ENCODE data around the gene KIAA0513.

The KIAA0513 gene

DNA sequence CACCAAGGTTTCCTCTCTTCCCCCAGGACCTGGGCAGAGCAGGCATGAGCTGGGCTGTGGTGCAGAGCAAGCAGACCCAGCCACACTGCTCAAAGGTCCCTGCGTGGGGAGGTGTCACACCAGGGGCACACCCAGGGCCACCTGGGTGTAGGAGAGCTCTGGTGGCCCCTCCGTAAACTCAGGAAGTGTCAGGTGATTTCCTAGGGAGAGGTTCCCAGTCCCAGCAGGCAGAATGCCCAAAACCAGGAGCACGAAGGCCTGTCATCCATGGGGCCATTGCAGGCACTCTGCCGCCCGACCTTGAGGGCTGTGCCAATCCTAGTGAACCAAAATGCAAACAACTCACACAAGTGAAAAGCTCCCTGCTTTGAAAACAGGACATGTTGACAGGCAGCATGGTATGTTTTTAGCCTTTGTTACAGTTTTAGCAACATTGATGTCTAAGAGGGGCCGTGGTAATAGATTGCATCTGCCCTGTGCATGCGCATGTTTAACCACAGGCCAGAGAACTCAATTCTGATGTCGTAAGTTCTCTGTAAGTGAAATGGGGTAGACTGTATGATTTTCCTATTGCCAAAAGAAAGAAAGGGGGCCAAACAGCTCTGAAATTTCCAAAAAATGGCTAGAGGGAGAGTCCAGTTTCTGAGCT is 63.4 kb downstream of the KIAA0513 start:
- DNase-seq (ENCODE audit: low read depth) = no peak

DNA sequence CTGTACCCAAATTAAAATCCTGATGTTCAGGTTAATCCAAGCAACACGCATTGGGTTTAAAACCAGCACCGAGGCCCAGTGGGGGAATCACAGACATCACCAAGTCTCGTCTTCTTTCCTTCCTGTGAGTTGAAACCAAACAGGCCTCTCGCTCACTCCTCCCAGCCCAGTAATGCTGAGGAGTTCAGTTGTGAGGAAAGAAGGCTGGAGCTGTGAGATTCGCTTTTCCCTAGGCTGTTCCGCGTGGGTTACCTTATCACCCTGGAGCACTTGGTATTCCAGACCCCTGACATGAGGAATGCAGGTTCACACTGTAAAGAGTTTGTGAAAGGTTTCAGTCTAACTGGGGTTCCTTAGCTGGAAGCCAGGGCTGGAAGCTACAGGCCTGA is 63.9 kb downstream of the KIAA0513 start:
- DNase-seq (ENCODE audit: low read depth) = no peak

DNA sequence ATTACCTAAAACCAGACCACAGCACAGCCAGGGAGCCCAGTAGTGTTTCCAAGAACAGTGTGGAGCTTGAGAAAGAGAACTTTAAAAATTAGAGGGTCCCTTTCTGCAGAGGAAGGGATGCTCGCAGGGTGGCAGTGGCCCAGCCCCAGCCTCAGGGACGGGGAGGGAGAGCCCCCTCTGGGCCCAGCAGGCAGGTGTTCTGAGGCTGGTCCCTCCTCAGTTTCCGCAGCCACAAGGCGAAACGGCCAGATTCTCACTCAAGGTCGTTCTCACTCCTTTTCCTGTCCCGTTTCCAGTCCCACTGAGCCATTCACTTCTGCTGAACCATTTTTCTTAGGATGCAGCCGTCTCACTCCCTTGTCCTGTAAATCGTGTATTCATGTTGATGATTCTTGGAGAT is 64.7 kb downstream of the KIAA0513 start:
- DNase-seq (ENCODE audit: low read depth) = no peak

DNA sequence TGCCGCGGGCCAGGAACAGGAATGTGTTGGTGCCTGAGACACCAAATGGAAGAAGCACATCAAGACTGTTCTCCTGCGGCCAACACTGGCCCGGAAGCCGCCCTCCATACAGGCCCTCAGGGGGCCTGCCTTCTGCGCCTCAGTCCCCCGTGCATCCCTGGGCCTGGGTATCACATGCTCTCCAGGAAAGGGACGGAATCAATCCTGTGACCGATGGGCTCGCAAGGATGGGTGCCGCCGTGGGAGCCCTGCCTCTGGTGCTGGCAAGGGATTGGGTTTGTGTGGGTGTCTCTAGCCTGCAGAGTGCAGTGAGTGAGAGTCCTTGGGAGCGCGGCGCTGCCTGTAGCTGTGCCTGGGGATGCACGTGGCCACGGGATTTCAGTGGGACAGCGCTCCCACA is 65.3 kb downstream of the KIAA0513 start:
- DNase-seq (ENCODE audit: low read depth) = no peak

DNA sequence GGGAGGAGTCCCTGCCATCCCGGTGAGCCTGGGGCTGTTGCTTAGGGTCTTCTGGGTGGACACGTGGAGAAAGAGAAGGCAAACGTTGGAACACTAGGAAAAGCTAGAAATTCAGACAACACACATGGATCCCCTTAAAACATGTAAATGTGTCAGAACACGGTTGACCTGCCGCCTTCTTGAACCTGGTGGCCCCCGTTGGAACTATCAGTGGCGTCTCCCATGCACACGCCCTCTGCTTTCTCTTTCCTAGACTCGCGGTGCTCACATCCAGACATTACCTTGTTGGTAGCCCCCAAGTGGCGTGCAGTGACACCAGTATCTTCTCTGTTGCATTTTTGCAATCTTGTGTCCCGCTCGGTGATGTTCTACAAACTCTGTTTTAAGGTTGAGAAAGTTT is 66.1 kb downstream of the KIAA0513 start:
- no peak for DNase-seq (ENCODE audit: low read depth)

DNA sequence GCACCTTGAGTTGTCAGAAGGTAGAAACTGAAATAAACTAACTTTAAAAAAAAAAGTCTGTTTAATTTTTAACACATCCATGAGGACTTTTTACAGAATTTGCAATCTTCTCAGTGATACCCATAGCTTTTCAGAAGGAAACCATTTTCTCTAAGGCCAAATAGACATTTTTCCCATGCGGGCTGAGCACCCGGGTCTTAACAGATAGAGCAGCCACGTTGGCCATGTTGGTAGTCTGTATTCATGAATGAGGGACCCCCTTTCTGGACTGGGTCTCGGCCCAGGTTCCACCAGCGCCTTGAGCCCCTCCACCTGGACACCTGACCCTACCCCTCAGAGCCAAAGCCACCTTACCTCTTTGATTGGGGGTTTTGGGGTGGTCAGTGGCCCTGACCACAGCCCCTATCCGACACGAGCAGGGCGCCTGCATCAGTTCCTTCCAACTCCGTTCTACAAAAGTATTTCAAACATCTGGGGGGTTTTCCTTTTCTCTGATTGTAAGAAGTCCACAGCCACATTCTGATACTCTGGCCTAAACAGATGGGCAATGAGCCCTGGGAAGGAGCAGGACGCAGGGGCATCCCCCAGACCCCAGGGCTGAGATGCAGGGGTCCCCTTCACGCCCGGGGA is 66.7 kb downstream of the KIAA0513 start:
- DNase-seq (ENCODE audit: low read depth) = no peak

DNA sequence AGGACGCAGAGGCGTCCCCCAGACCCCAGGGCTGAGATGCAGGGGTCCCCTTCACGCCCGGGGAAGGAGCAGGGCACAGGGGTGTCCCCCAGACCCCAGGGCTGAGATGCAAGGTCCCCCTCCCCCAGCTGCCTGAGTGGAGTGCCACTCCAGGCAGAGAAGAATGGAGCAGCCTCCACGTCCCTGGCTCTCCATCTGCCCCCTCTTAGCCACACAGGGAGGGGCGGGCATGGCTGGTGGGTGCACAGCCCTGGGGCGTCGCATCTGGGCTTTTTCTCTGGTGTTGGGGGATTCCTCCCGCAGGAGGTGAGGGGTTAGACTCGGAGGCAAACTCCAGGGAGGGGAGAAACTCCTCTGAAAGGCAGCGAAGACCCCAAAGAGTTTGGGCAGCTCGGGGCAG is 67.2 kb downstream of the KIAA0513 start:
- DNase-seq (ENCODE audit: low read depth) = no peak

DNA sequence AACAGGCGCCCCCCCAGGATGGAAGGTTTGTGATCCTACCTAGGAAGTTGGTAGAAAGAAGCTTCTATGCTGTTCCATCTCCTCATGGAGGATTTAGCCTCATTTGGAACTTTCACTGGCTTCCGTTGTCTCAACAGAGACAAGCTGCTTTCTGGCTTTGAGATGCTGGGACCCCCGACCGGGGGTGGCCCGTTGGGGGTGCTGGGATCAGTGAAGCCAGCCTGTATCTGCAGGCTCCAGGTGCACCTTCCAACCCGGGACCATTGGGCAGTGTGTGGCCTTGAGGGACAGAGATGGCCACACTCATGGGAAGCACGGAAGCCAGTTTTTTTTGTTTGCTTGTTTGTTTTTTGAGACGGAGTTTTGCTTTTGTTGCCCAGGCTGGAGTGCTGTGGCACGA is 69.3 kb downstream of the KIAA0513 start:
- DNase-seq (ENCODE audit: low read depth) = no peak

DNA sequence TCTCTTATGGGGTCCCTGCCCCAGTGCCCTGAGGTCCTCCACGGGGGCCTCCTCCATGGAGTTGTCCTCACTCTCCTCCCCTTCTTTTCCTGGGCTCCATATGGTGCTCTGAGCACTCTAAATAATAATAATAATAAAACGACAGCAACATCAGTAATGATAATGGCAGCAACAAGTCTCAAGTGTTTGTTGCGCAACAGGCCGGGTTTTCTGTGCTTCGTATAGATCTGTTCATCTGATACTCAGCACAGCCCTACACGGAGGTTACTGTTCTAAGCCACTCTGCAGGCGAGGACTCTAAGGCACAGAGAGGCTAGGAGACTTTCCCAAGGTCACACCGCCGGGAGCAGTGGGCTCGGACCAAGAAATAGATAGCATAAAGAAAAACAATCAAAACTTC is 71.0 kb downstream of the KIAA0513 start:
- DNase-seq (ENCODE audit: low read depth) = no peak

DNA sequence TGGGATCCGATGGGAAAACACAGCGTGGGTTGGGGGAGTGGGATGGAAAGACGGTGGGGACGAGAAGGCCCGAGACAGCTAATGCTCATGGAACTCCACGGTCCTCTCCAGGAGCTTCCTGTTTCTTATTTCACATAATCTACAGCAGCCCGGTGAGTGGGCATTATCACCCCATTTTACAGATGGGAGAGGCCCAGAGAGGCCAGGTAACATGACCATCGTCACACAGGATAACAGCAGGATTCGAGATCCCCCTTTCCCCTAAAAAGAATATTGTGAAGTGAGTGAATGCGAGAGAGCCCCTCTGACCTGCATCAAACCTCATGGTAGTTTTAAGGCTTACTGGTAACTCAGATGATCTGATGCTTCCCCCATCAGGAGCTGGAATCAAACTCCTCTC is 72.7 kb downstream of the KIAA0513 start:
- DNase-seq (ENCODE audit: low read depth) = no peak

DNA sequence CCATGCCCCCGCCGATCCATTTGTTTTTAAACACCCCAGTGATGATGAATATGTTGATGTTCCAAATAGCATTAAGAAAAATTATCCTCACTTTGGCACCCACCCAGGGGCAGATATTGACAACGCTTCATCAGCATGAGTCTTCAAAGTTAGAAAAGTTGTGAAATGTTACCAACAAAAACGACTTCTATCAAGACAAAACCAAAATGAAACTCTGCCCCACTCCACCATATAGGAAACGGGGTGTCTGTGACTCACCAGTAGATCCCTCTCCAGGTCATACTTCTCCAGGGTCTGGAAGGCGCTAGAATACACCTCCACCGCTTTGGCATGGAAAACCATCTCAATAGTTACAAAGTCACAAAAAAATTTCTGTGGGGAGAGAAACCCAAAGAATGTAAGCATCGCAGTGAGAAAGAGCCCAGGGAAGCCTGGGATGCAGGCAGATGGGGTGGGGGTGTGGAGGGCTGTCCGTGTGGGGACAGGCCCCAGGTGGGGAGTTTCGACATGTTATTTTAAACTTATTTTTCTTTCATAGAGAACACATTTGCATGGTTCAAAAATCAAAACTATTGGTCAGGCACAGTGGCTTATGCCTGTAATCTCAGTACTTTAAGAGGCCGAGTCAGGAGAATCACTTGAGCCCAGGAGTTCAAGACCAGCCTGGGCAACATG is 74.5 kb downstream of the KIAA0513 start:
- DNase-seq (ENCODE audit: low read depth) = no peak

DNA sequence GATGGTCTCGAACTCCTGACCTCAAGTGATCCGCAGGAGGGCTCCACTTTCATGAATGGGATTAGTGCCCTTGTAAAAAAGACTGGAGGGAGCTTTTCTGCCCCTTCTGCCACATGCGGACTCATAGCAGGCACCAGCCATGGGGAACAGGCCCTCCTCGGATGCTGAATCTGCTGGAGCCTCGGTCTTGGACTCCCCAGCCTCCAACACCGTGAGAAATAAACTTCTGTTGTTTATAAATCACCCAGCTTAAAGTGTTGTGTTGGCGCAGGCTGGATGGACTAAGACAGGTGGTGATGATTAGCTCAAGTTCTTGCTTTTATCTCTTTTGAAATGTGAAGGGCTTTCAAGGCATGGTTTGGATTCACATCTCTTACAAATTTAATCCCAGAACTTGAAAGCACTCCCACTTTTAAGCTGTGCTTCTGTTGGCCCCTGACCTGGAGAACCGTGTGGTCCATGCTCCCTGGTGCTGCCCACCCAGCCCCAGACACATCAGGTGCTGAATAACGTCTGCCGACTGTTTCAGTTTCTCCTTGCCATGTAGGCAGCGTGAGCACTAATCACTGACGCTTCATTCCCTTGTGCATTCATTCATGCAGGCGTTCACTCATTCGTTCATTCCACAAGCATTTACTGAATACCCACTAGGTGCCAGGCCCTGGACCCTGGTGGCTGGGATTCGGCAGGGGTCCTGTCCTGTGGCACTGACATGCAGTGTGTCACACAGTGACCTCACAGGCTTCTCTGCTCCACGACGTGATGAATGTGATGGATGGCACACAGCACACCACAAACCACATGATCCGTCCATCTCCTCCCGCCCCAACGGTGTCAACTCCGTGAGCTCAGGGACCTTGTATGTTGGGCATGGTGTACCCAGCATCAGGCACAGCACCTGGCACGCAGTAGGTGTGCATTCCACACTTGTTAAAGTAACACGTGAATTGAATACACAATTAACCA is 75.8 kb downstream of the KIAA0513 start:
- no peak for DNase-seq (ENCODE audit: low read depth)

DNA sequence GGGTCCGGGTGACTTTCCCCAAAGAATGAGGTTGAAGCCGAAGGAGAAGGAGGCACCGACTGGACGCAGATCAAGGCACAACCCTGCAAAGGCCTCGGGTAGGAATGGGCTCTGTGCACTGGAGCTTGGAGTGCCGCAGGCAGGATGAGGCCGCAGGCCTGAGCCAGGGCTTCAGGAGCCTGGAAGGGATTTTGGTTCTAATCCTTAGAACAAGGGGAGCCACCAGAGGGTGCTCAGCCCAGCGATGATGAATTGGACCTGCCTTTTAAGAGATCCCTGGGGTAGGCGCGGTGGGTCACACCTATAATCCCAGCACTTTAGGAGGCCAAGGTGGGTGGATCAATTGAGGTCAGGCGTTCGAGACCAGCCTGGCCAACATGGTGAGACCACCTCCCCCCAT is 76.6 kb downstream of the KIAA0513 start:
- no peak for DNase-seq (ENCODE audit: low read depth)

DNA sequence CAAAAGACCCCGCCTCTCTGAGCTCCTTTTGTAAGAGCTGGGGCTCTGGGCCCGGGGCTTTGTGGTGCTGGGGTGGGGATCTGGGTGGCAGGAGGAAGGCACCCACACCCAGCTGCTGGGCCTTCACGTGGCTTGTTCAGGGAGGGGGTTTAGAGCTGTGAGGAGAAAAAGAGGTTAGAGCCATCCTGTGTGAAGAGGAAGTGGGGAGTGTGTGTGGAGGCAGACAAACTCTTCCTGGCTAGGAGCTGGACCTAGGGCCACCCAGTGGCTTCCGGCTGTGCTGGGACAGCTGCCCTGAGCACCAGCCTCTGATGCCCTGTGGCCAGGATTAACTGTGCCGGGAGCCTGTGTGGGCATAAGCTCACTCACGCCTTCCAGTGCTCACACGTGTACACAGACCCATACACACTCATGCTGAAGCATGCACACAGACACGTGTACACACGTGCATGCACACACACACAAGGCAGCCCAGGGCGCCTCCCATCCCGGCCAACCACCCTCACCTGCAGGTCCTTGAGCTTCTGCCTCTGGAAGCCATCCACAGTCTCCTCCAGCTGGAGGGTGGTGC is 77.3 kb downstream of the KIAA0513 start:
- no peak for DNase-seq (ENCODE audit: low read depth)

DNA sequence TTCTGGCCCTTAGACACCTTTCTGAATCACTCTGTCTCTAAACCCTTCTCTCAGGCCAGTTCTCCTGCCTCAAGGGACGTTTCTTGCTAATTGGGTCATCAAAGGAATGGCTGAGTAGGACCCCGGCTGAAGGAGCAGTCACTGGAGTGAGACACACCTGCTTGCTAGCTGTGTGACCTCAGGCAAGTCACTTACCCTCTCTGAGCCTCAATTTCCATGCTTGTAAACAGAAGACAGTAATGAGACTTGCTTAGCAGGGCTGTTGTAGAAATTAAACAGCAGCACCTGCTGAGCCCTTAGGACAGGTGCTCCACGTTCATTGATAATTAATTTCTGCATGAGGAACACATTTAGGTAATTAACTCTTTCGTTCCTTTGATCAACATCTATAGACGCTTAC is 77.9 kb downstream of the KIAA0513 start:
- DNase-seq (ENCODE audit: low read depth) = no peak

DNA sequence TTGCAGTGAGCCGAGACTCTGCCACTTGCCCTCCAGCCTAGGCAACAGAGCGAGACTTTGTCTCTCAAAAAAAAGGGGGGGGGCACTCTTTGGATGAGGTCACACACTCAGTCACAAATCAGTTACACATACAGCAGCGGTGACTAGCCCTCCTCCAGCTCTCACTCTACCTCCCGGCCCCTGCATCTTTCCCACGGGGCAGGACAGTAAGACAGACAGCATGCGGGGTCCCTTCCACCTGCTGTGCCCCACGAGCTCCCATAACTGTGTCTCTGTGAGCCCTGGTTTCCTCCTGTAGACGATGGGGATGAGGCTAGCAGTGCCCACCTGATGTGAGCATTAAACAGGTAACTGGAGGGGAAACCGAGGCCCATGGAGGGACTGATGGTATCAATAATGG is 79.5 kb downstream of the KIAA0513 start:
- DNase-seq (ENCODE audit: low read depth) = no peak

DNA sequence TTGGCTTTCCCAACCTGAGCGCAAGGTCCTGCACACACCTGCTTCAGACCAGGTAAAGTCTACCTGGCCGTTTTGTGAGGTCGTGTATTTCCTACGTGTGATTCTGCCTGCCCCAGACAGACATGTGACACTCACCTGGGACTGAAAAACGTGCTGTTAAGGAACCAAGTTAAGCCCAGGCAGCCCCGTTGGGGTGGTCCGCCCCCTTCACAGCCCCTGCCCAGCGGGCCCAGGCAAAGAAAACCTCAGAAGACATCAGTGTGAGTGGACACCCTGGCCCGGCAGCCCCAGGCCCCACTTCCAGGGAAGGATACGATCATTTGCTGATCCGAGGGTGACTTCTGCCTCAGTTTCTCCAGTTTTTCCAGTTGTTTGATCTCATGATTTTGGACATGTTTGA is 79.9 kb downstream of the KIAA0513 start:
- no peak for DNase-seq (ENCODE audit: low read depth)

DNA sequence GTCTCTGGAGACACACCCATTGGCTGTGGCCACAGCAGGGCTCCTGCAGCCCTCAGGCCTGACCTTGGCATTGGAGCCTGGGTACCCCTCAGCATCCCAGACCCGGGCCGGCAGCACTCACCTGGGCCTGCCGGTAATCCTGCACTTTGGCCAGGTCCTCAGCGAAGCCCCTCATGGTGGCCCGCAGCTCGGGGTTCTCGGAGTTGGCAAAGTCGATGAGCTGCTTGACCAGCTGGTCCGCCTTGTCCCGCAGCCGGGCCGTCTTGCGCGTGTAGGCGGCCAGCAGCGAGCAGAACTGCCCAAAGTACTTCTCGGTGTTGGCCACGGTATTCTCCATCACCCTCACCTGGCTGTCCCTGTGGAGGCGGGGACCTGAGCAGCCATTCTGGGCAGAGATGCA is 82.5 kb downstream of the KIAA0513 start:
- no peak for DNase-seq (ENCODE audit: low read depth)

DNA sequence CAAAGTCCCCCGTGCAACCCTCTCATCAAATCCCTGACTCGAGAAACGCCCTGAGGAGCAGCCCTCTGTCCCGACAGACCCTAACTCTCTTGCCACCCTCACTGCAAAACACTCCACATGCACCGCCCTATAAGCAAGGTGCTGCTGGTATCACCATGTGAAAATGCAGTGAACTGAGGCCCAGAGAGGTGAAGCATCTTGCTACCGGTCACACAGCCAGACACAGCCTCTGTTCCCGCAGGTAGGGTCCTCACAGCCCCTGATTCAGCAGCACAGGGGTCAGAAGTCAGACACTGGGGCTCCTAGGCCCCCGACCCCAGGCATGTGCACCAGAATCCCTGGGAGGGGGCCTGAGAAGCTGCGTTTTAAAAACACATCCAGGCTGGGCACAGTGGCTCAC is 83.6 kb downstream of the KIAA0513 start:
- no peak for DNase-seq (ENCODE audit: low read depth)

DNA sequence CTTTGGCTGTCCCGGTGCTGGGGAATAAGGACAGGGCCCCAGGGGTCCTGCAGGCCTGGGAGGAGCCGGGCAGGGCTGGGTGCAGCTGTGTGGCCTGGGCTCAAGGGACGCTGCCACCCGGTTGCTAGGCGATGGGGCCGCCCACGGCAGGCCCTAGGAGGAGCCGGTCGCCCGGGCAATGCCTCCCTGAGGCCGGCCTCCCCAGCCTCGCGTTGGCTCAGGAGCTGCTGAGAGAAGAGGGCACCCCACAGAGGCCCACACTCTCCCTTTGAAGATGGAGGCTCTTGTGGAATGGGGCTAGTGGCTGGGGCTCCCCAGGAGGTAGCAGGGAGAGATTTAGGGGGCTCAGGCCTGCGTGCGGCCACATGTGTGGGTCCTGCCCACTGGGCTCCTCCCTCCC is 84.8 kb downstream of the KIAA0513 start, which contains the start of gene CIBAR2:
TSS of gene CIBAR2 (minus strand) at position 109 of the 400 bp plus-strand sequence. CDS start 120 bp downstream, outside the sequence.
- DNase-seq (ENCODE audit: low read depth) = no peak

DNA sequence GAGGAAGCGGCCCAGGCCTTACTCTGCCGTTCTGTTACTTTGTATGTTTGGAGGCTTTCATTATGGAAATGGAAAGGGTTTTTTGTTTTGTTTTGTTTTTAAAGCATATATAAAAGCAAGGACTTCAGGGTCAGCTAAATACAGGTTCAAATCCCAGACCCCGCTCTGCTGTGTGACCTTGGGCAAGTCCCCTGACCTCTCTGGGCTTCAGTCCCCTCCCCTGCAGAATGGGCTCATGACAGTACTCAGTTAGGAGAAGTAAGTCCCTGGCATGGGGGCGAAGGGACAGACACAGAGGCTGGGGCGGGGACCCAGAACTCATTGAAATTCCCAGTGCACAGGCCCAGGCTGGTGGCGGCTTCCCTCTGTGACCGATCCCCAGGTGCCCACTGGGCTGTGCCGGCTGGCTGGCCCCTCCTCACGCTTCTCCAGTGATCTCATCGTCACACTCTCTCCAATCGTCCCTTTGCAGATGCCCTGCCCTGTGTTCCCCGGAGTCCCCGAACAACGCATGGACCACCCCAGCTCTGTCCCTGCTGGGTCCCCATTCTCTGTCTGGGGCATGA is 85.7 kb downstream of the KIAA0513 start:
- no peak for DNase-seq (ENCODE audit: low read depth)

DNA sequence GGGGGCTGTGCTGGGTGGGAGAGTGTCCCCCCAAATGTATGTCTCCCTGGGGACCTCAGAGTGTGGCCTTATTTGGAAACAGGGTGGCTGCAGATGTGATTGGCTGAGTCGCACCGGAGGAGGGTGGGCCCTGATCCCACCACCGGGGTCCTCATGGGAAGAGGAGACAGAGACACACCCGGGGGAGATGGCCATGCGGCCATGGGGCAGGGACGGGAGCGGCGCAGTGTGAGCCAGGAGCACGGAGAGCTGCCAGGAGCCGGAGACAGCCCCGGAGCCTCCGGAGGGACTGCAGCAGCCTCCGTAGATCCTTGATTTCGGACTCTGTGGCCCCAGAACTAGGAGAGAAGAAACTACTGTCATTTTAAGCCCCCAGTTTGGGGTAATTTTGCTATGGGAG is 86.3 kb downstream of the KIAA0513 start:
- DNase-seq (ENCODE audit: low read depth) = no peak

All from activated T-helper 9 cell treated with anti-CD3 and anti-CD28 coated beads, Interleukin-2, amount 50 U/mL, for 16 hours (primary cell).